ENCODE measurements around the gene CCDC112.
A peak's percentile ranks its signal among the peaks of the same experiment; 100 is the strongest.
"Not testable (repeated sequence)": the region's sequence is repeated elsewhere in the genome, so short reads cannot be mapped to it uniquely, and the experiment has no call there.

Gene CCDC112

DNA sequence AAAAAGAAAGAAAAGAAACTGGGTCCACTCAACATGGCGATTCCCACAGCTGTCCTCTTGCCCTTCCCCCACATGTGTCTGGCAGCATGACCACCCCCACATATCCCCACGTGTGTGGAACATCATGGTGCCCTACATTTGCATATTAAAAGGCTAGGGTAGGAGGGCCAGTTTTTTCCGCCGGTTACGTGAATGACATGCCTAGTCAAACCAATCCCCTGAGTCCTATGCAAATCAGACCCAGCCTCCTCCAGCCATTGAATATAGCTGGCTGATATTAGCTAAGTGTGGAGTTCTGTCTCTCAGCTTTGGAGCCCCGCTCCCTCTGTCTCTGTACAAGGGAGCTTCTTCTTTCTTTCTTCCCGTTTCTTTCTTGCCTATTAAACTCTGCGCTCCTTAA is 33.0 kb upstream of the CCDC112 start:
- no peak overlapping the region for H3K4me3 ChIP-seq (IDR thresholded peaks at IDR 0.05; ENCODE audit: insufficient read depth, low read depth, low read length)
- H2AFZ ChIP-seq (ENCODE audit: low read depth) = no peak overlapping the region
- H3K27ac ChIP-seq = no peak overlapping the region
- no peaks in the 10 kb centered on the region for H3K79me2 ChIP-seq (ENCODE audit: insufficient read depth, low read depth)
- no peaks in the 10 kb centered on the region for H3K36me3 ChIP-seq (ENCODE audit: insufficient read depth)
- TF ChIP-seq, protein P1, sequence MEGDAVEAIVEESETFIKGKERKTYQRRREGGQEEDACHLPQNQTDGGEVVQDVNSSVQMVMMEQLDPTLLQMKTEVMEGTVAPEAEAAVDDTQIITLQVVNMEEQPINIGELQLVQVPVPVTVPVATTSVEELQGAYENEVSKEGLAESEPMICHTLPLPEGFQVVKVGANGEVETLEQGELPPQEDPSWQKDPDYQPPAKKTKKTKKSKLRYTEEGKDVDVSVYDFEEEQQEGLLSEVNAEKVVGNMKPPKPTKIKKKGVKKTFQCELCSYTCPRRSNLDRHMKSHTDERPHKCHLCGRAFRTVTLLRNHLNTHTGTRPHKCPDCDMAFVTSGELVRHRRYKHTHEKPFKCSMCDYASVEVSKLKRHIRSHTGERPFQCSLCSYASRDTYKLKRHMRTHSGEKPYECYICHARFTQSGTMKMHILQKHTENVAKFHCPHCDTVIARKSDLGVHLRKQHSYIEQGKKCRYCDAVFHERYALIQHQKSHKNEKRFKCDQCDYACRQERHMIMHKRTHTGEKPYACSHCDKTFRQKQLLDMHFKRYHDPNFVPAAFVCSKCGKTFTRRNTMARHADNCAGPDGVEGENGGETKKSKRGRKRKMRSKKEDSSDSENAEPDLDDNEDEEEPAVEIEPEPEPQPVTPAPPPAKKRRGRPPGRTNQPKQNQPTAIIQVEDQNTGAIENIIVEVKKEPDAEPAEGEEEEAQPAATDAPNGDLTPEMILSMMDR (conservative IDR thresholded peaks at IDR 0.05; ENCODE audit: low read depth, low read length) = no peak
- H3K4me2 ChIP-seq = no peak overlapping the region
- no peak overlapping the region for H3K9ac ChIP-seq
- H3K27me3 ChIP-seq (ENCODE audit: insufficient read depth, low read depth) = no peaks in the 10 kb centered on the region
- H4K20me1 ChIP-seq (ENCODE audit: insufficient read depth) = no peaks in the 10 kb centered on the region
- H3K4me1 ChIP-seq (ENCODE audit: low read depth, poor library complexity, severe bottlenecking) = peaks cover 86% of the 10 kb centered on the region

DNA sequence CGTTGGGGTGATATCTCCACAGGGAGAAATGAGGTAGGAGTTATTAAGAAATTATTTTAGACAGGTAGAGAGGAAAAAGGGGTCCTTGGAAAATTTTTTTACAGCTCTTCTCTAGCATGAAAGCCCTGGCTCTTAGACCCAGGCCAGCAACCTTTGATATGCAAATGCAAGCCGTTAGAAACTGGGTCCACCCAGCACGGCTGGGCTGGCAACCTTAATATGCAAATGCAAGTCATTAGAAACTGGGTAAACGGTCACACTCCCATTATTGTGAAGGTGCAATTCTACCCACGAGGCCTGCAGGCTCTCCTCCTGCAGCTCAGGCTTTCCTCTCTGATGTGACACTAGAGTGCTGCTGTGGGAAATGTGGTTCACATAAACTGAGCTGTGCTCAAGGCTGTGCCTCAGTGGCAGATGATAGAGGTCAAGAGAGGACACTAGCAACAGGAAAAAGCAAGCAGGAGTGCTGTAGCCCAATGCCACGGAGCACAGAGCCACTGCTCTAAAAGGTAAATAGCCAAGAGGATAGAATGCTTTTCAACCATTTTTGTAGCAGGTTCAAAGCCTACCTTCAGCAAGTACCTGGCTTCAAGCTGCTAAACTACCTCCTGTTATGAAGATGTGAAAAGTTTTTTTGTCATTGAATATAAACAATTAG is 32.3 kb upstream of the CCDC112 start:
- H3K27me3 ChIP-seq (ENCODE audit: insufficient read depth, low read depth); H3K79me2 ChIP-seq (ENCODE audit: insufficient read depth, low read depth); H3K4me3 ChIP-seq (IDR thresholded peaks at IDR 0.05; ENCODE audit: insufficient read depth, low read depth, low read length); H3K36me3 ChIP-seq (ENCODE audit: insufficient read depth); H4K20me1 ChIP-seq (ENCODE audit: insufficient read depth): not testable (repeated sequence)
- peak overlapping the region; percentile 14; the same call in 1 of the 2 replicates for H3K9ac ChIP-seq
- H2AFZ ChIP-seq (ENCODE audit: low read depth) = peak overlapping the region; percentile 57
- peaks cover 79% of the 10 kb centered on the region for H3K4me1 ChIP-seq (ENCODE audit: low read depth, poor library complexity, severe bottlenecking)
- peak overlapping the region; percentile 53 for H3K27ac ChIP-seq
- H3K4me2 ChIP-seq = peak overlapping the region; percentile 80

DNA sequence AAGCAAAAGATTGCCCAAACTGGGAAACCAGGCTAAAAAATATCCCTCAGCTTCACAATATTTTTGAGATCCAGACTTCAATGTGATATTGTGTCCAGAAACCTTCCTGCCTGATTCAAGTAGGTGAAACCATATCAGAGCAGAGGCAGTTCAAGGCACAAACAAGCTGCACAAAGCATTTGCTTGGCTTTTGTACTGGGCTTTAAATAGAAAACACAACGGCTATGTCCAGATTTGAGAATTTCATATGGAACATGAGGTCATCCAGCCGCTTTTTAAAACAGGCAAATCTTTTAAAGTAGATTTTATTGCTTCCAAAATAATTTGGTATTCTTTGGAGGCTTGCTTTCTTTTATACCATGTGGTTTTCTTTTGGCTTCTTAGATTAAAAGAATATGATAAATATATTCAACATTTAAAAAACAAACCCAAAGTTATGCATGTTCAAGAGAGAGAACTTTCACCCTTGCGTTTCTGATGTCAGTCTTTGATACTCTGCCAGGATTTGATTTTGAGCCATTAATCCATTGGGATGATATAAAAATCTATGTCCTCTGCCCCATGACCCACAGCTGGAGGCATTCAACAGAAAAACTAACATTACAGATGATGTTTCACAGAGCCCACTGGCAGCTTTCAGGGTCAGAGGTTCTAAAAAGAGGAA is 29.0 kb upstream of the CCDC112 start:
- H4K20me1 ChIP-seq (ENCODE audit: insufficient read depth) = no peaks in the 10 kb centered on the region
- H3K27ac ChIP-seq = no peak overlapping the region
- H3K36me3 ChIP-seq (ENCODE audit: insufficient read depth) = no peaks in the 10 kb centered on the region
- no peak overlapping the region for H2AFZ ChIP-seq (ENCODE audit: low read depth)
- TF ChIP-seq, protein P1 (conservative IDR thresholded peaks at IDR 0.05; ENCODE audit: low read depth, low read length) = no peak
- no peak overlapping the region for H3K9ac ChIP-seq
- H3K4me2 ChIP-seq = no peak overlapping the region
- no peaks in the 10 kb centered on the region for H3K27me3 ChIP-seq (ENCODE audit: insufficient read depth, low read depth)
- peaks cover 46% of the 10 kb centered on the region for H3K4me1 ChIP-seq (ENCODE audit: low read depth, poor library complexity, severe bottlenecking)
- H3K79me2 ChIP-seq (ENCODE audit: insufficient read depth, low read depth) = no peaks in the 10 kb centered on the region
- H3K4me3 ChIP-seq (IDR thresholded peaks at IDR 0.05; ENCODE audit: insufficient read depth, low read depth, low read length) = no peak overlapping the region

DNA sequence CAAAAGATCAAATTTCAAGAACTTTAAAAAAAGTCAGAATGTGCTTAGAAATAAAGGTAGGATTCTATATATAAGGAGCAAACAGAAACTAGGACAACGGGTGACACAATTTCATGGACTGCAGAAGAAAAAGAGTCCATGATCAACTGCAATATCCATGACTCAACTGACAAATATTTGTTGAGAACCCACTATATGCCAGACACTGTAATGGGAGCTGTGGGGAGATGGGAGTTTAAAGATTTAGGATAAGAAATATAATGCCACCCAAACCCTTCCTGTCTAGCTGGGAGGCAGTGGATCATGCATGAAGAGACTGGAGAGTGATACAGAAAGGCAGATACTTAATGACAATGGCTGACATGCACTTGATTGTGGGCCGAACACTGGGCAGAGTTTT is 27.6 kb upstream of the CCDC112 start:
- Histone ChIP-seq H4K20me1 (ENCODE audit: insufficient read depth) (no peaks in the 10 kb centered on the region), H3K4me3 (IDR thresholded peaks at IDR 0.05; ENCODE audit: insufficient read depth, low read depth, low read length) (no peak overlapping the region), H3K4me1 (ENCODE audit: low read depth, poor library complexity, severe bottlenecking) (peaks cover 33% of the 10 kb centered on the region), H3K36me3 (ENCODE audit: insufficient read depth) (no peaks in the 10 kb centered on the region), H3K27me3 (ENCODE audit: insufficient read depth, low read depth) (no peaks in the 10 kb centered on the region), H3K79me2 (ENCODE audit: insufficient read depth, low read depth) (no peaks in the 10 kb centered on the region), H3K27ac (no peak overlapping the region), H2AFZ (ENCODE audit: low read depth) (no peak overlapping the region), H3K4me2 (no peak overlapping the region), H3K9ac (no peak overlapping the region)
- TF ChIP-seq, protein P1 (conservative IDR thresholded peaks at IDR 0.05; ENCODE audit: low read depth, low read length) = no peak

DNA sequence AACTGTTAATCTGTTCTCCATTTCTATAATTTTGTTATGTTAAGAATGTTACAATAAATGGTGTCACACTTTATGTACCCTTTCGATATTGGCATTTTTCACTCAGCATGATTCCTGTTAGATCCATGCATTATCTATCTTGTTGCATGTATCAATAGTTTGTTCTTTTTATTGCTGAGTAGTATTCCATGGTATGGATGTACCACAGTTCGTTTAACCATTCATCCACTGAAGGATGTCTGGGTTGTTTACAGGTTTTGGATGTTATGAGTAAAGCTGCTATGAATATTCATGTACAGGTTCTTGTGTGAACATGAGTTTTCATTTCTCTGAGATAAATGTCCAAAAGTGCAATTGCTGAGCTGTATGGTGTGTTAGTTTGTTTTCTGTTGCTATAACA is 26.3 kb upstream of the CCDC112 start:
- no peak overlapping the region for H3K4me2 ChIP-seq
- H3K4me1 ChIP-seq (ENCODE audit: low read depth, poor library complexity, severe bottlenecking) = peaks cover 20% of the 10 kb centered on the region
- H3K27me3 ChIP-seq (ENCODE audit: insufficient read depth, low read depth) = no peaks in the 10 kb centered on the region
- H3K27ac ChIP-seq = no peak overlapping the region
- no peaks in the 10 kb centered on the region for H4K20me1 ChIP-seq (ENCODE audit: insufficient read depth)
- TF ChIP-seq, protein P1 (conservative IDR thresholded peaks at IDR 0.05; ENCODE audit: low read depth, low read length) = no peak
- H2AFZ ChIP-seq (ENCODE audit: low read depth) = no peak overlapping the region
- H3K79me2 ChIP-seq (ENCODE audit: insufficient read depth, low read depth) = no peaks in the 10 kb centered on the region
- no peak overlapping the region for H3K9ac ChIP-seq
- H3K36me3 ChIP-seq (ENCODE audit: insufficient read depth) = no peaks in the 10 kb centered on the region
- no peak overlapping the region for H3K4me3 ChIP-seq (IDR thresholded peaks at IDR 0.05; ENCODE audit: insufficient read depth, low read depth, low read length)

Measured in KMS-11 (cell line).